GM18868 (cell line): Measurements from ENCODE around the gene DSCAML1.

Source experiments
- ATAC-seq: cut with Tn5 transposase; IDR thresholded peaks from one replicate; pipeline ENCODE4 v1.9.1; 2021; ENCODE audit warnings: mild to moderate bottlenecking, moderate library complexity; ENCODE audit not compliant: unreplicated experiment

Gene DSCAML1

GRCh38 chr11:117439256-117439655 is 357.8 kb downstream of the DSCAML1 start:
- no peak for ATAC-seq

GRCh38 chr11:117438371-117439000 is 358.5 kb downstream of the DSCAML1 start:
- no peak for ATAC-seq

- no peak for ATAC-seq
These were observed 359.3 kb downstream of the DSCAML1 start for GRCh38 chr11:117437791-117438130.

- no peak for ATAC-seq
These were observed 359.8 kb downstream of the DSCAML1 start for GRCh38 chr11:117437041-117437790.

- ATAC-seq, result no peak
These were observed 361.7 kb downstream of the DSCAML1 start for GRCh38 chr11:117435326-117435725.

- no peak for ATAC-seq
These were observed 362.5 kb downstream of the DSCAML1 start for GRCh38 chr11:117434481-117434880.

- ATAC-seq, result no peak
These were observed 363.3 kb downstream of the DSCAML1 start for GRCh38 chr11:117433717-117434116.

- no peak for ATAC-seq
These were observed 365.6 kb downstream of the DSCAML1 start for GRCh38 chr11:117431436-117431835.

- no peak for ATAC-seq
These were observed 366.6 kb downstream of the DSCAML1 start for GRCh38 chr11:117430293-117430955.

- ATAC-seq, result no peak
These were observed 368.2 kb downstream of the DSCAML1 start for GRCh38 chr11:117428856-117429229.

- ATAC-seq, result no peak
These were observed 368.7 kb downstream of the DSCAML1 start for GRCh38 chr11:117428186-117428855.

- ATAC-seq, result no peak
These were observed 369.6 kb downstream of the DSCAML1 start for GRCh38 chr11:117427356-117427874.

GRCh38 chr11:117426941-117427340 is 370.1 kb downstream of the DSCAML1 start:
- no peak for ATAC-seq

- ATAC-seq, result no peak
These were observed 370.7 kb downstream of the DSCAML1 start for GRCh38 chr11:117426297-117426685.

GRCh38 chr11:117425679-117426296 is 371.2 kb downstream of the DSCAML1 start:
- ATAC-seq, result no peak

- ATAC-seq, result no peak
These were observed 372.2 kb downstream of the DSCAML1 start for GRCh38 chr11:117424781-117425180.

- ATAC-seq, result no peak
These were observed 373.9 kb downstream of the DSCAML1 start for GRCh38 chr11:117423046-117423575.

- no peak for ATAC-seq
These were observed 375.5 kb downstream of the DSCAML1 start for GRCh38 chr11:117421476-117421875.

GRCh38 chr11:117421041-117421440 is 376.0 kb downstream of the DSCAML1 start:
- ATAC-seq, result no peak

GRCh38 chr11:117420598-117420997 is 376.4 kb downstream of the DSCAML1 start:
- ATAC-seq, result no peak

GRCh38 chr11:117420143-117420485 is 376.9 kb downstream of the DSCAML1 start:
- no peak for ATAC-seq
